ENCODE results near the gene WNT3A.
A peak's percentile ranks its signal among the peaks of the same experiment; 100 is the strongest.

DNA sequence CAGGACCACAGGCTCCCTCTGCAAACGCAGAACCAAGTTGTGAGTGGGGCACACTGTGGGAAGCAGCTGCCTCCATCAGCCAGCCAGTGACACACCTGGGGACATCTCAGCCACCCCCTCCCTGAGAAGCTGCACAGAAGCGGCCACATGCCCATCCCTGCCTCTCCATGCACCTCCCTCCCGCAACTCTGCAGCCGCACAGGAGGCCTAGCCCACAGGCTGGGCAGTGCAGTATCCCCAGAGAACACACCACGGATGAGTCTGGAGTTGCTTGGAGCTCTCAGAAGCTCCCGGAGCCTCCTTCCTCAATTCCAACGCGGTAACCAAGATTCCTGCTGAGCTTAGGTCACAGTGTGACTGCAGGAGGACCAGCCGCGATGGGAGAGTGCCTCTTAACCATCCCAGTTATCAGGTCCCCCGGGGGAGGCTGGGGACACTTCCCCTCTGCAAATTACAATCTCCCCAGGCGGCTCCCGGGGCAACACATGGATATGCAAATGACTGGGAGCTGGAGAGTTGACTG lies 1.2 kb upstream of the WNT3A start:
- TF ChIP-seq, protein P1, sequence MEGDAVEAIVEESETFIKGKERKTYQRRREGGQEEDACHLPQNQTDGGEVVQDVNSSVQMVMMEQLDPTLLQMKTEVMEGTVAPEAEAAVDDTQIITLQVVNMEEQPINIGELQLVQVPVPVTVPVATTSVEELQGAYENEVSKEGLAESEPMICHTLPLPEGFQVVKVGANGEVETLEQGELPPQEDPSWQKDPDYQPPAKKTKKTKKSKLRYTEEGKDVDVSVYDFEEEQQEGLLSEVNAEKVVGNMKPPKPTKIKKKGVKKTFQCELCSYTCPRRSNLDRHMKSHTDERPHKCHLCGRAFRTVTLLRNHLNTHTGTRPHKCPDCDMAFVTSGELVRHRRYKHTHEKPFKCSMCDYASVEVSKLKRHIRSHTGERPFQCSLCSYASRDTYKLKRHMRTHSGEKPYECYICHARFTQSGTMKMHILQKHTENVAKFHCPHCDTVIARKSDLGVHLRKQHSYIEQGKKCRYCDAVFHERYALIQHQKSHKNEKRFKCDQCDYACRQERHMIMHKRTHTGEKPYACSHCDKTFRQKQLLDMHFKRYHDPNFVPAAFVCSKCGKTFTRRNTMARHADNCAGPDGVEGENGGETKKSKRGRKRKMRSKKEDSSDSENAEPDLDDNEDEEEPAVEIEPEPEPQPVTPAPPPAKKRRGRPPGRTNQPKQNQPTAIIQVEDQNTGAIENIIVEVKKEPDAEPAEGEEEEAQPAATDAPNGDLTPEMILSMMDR (conservative IDR thresholded peaks at IDR 0.05; ENCODE audit: low read depth in 2 of 2): no peak
- TF ChIP-seq EZH2phosphoT487 (IDR thresholded peaks at IDR 0.05; ENCODE audit: unreplicated experiment) (no peak), POLR2AphosphoS5 (IDR thresholded peaks at IDR 0.05; ENCODE audit: low read depth) (no peak), EZH2 (IDR thresholded peaks at IDR 0.05; ENCODE audit: low read depth, unreplicated experiment) (peak; percentile 26), STAT1 (IDR thresholded peaks at IDR 0.05; ENCODE audit: unreplicated experiment) (no peak), CREB1 (CRISPR knock-in tag; IDR thresholded peaks at IDR 0.05; ENCODE audit: low read depth) (no peak), NANOG (IDR thresholded peaks at IDR 0.05; ENCODE audit: borderline replicate concordance) (no peak), JUNB (IDR thresholded peaks at IDR 0.05; ENCODE audit: unreplicated experiment) (no peak), ZNF462 (CRISPR knock-in tag; IDR thresholded peaks at IDR 0.05) (no peak), ZNF331 (CRISPR knock-in tag; IDR thresholded peaks at IDR 0.05; ENCODE audit: low read depth) (no peak)
- TF ChIP-seq, protein P2, sequence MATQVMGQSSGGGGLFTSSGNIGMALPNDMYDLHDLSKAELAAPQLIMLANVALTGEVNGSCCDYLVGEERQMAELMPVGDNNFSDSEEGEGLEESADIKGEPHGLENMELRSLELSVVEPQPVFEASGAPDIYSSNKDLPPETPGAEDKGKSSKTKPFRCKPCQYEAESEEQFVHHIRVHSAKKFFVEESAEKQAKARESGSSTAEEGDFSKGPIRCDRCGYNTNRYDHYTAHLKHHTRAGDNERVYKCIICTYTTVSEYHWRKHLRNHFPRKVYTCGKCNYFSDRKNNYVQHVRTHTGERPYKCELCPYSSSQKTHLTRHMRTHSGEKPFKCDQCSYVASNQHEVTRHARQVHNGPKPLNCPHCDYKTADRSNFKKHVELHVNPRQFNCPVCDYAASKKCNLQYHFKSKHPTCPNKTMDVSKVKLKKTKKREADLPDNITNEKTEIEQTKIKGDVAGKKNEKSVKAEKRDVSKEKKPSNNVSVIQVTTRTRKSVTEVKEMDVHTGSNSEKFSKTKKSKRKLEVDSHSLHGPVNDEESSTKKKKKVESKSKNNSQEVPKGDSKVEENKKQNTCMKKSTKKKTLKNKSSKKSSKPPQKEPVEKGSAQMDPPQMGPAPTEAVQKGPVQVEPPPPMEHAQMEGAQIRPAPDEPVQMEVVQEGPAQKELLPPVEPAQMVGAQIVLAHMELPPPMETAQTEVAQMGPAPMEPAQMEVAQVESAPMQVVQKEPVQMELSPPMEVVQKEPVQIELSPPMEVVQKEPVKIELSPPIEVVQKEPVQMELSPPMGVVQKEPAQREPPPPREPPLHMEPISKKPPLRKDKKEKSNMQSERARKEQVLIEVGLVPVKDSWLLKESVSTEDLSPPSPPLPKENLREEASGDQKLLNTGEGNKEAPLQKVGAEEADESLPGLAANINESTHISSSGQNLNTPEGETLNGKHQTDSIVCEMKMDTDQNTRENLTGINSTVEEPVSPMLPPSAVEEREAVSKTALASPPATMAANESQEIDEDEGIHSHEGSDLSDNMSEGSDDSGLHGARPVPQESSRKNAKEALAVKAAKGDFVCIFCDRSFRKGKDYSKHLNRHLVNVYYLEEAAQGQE (IDR thresholded peaks at IDR 0.05; ENCODE audit: unreplicated experiment): no peak
- TF ChIP-seq, protein P3, sequence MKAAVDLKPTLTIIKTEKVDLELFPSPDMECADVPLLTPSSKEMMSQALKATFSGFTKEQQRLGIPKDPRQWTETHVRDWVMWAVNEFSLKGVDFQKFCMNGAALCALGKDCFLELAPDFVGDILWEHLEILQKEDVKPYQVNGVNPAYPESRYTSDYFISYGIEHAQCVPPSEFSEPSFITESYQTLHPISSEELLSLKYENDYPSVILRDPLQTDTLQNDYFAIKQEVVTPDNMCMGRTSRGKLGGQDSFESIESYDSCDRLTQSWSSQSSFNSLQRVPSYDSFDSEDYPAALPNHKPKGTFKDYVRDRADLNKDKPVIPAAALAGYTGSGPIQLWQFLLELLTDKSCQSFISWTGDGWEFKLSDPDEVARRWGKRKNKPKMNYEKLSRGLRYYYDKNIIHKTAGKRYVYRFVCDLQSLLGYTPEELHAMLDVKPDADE (IDR thresholded peaks at IDR 0.05): no peak

All from GM23338 (cell line).